GM23338 (cell line): ENCODE results near the gene PARD3. TPM values are rescaled to one million over a fixed set of nuclear protein-coding genes. Genes with fewer than 3 reads are reported as not detected.

Source experiments
- ATAC-seq: fragments of 200-7000 bp; cut with Tn5 transposase; 3 replicates; pipeline ENCODE4 v1.9.1; 2020
- DNase-seq: peaks from one replicate; pipeline ENCODE4 v3.0.0-alpha.2; 2015; ENCODE audit warnings: low spot score
- H2AFZ ChIP-seq: fragments of 200-600 bp; sonication (generic); 2 replicates; pipeline ENCODE4 v1.8.0; 2016; ENCODE audit warnings: antibody characterized with exemption, mild to moderate bottlenecking, moderate library complexity
- H3F3A ChIP-seq: fragments of 200-600 bp; sonication (generic); replicated peaks from 2 replicates; pipeline ENCODE4 v1.8.0; 2017; ENCODE audit warnings: antibody characterized with exemption, mixed run types, low read depth
- H3K27ac ChIP-seq: fragments of 200-600 bp; sonication (generic); 2 replicates; pipeline ENCODE4 v1.6.1; 2016; ENCODE audit warnings: low read depth
- H3K27me3 ChIP-seq: fragments of 200-600 bp; sonication (generic); 2 replicates; pipeline ENCODE4 v1.8.0; 2016; ENCODE audit warnings: mild to moderate bottlenecking, mixed run types, moderate library complexity; ENCODE audit not compliant: insufficient read depth
- H3K36me3 ChIP-seq: fragments of 200-600 bp; sonication (generic); 2 replicates; pipeline ENCODE4 v1.8.0; 2016; ENCODE audit warnings: mild to moderate bottlenecking; ENCODE audit not compliant: insufficient read depth
- H3K4me1 ChIP-seq: fragments of 200-600 bp; sonication (generic); 2 replicates; pipeline ENCODE4 v1.8.0; 2016; ENCODE audit warnings: mild to moderate bottlenecking, moderate library complexity; ENCODE audit not compliant: insufficient read depth
- H3K4me2 ChIP-seq: fragments of 200-600 bp; sonication (generic); 2 replicates; pipeline ENCODE4 v1.7.1; 2017; ENCODE audit warnings: mixed run types
- H3K4me3 ChIP-seq: fragments of 200-600 bp; sonication (generic); 2 replicates; pipeline ENCODE4 v1.6.1; 2016; ENCODE audit warnings: mixed run types
- H3K79me2 ChIP-seq: fragments of 200-600 bp; sonication (generic); replicated peaks from 2 replicates; pipeline ENCODE4 v1.8.0; 2017; ENCODE audit warnings: mild to moderate bottlenecking; ENCODE audit not compliant: insufficient read depth
- H3K9me2 ChIP-seq: fragments of 200-600 bp; sonication (generic); 2 replicates; pipeline ENCODE4 v1.8.0; 2017; ENCODE audit not compliant: insufficient read depth
- H4K20me1 ChIP-seq: fragments of 200-600 bp; sonication (generic); replicated peaks from 2 replicates; pipeline ENCODE4 v1.8.0; 2017; ENCODE audit warnings: mild to moderate bottlenecking; ENCODE audit not compliant: insufficient read depth
- H3K27ac Mint-ChIP-seq: 2 replicates; pipeline ENCODE4 v1.8.0; 2020; ENCODE audit warnings: inconsistent platforms, mild to moderate bottlenecking, moderate library complexity, mixed read lengths
- H3K27me3 Mint-ChIP-seq: 3 replicates; pipeline ENCODE4 v1.8.0; 2022; ENCODE audit warnings: low read depth, mild to moderate bottlenecking, moderate library complexity, mixed read lengths, inconsistent platforms; ENCODE audit not compliant: insufficient read depth, poor library complexity
- H3K36me3 Mint-ChIP-seq: 3 replicates; pipeline ENCODE4 v1.8.0; 2021; ENCODE audit warnings: low read depth, mild to moderate bottlenecking, inconsistent platforms, moderate library complexity, mixed read lengths
- H3K4me1 Mint-ChIP-seq: 3 replicates; pipeline ENCODE4 v1.8.0; 2020; ENCODE audit warnings: mild to moderate bottlenecking, inconsistent platforms, mixed read lengths
- H3K4me3 Mint-ChIP-seq: 3 replicates; pipeline ENCODE4 v1.8.0; 2021; ENCODE audit warnings: moderate library complexity, mild to moderate bottlenecking, inconsistent platforms, mixed read lengths
- H3K9me3 Mint-ChIP-seq: 3 replicates; pipeline ENCODE4 v1.8.0; 2020; ENCODE audit warnings: moderate library complexity, mild to moderate bottlenecking, inconsistent platforms, mixed read lengths
- ETS1 ChIP-seq: IDR thresholded peaks from 2 replicates; pipeline ENCODE4 v1.6.1; 2016; ENCODE audit warnings: antibody characterized with exemption
- EZH2 ChIP-seq: fragments of 200-600 bp; sonication (generic); IDR thresholded peaks from one replicate; pipeline ENCODE4 v1.8.0; 2017; ENCODE audit warnings: antibody characterized with exemption, mild to moderate bottlenecking, low read depth; ENCODE audit not compliant: unreplicated experiment
- NANOG ChIP-seq: IDR thresholded peaks from 2 replicates; pipeline ENCODE4 v1.6.1; 2016; ENCODE audit warnings: antibody characterized with exemption, borderline replicate concordance
- POLR2AphosphoS5 ChIP-seq: IDR thresholded peaks from 2 replicates; pipeline ENCODE4 v1.6.1; 2016; ENCODE audit warnings: antibody characterized with exemption, low read depth
- REST ChIP-seq: IDR thresholded peaks from one replicate; pipeline ENCODE4 v1.6.1; 2018; ENCODE audit warnings: antibody characterized with exemption; ENCODE audit not compliant: unreplicated experiment
- ZNF114 ChIP-seq: fragments of 250-450 bp; sonication (Bioruptor Pico); IDR thresholded peaks from 2 replicates; pipeline ENCODE4 v1.5.0; 2020; ENCODE audit warnings: mild to moderate bottlenecking, moderate library complexity
- ZNF331 ChIP-seq: fragments of 250-450 bp; sonication (Bioruptor Pico); IDR thresholded peaks from 2 replicates; pipeline ENCODE4 v1.5.0; 2020; ENCODE audit warnings: low read depth, mild to moderate bottlenecking, moderate library complexity
- ZNF462 ChIP-seq: fragments of 250-450 bp; sonication (Bioruptor Pico); IDR thresholded peaks from 2 replicates; pipeline ENCODE4 v1.5.0; 2020; ENCODE audit warnings: mild to moderate bottlenecking, moderate library complexity
- polyA plus RNA-seq: library from polyadenylated mRNA; unstranded; fragments of >200 nt; fragmentation: Nextera tagmentation; extraction: Ambion mirVana; gene quantifications from 2 replicates; pipeline ENCODE4 v1.2.1, GENCODE V29; 2016
- total RNA-seq: library from RNA; depleted of rRNA; stranded (reverse); fragments of >200 nt; shearing (Covaris generic); gene quantifications from 2 replicates; pipeline ENCODE4 v1.2.3, GENCODE V29; 2014

The PARD3 gene
- total and polyA plus RNA-seq, 2 experiments from 2014 or later = 30.2 to 51.4 TPM

- H4K20me1 ChIP-seq = 0 out of 2 replicates have a peak, but pooled peaks cover 4% of the 10 kb centered on the region
- H3K36me3 ChIP-seq = no peaks in the 10 kb centered on the region
- no peaks in the 10 kb centered on the region for H3K4me1 ChIP-seq
- no peak overlapping the region for H3K4me2 ChIP-seq
- H3K4me3 ChIP-seq = no peak overlapping the region
- Mint-ChIP-seq H3K27ac (no peak overlapping the region), H3K36me3 (no peaks in the 10 kb centered on the region), H3K9me3 (no peaks in the 10 kb centered on the region), H3K4me3 (no peak overlapping the region), H3K27me3 (no peaks in the 10 kb centered on the region), H3K4me1 (peaks cover 13% of the 10 kb centered on the region)
- peak; percentile 57 for ATAC-seq
- H3K79me2 ChIP-seq = peaks cover 48% of the 10 kb centered on the region
- TF ChIP-seq ZNF331 (CRISPR knock-in tag) (no peak), ZNF114 (no peak), EZH2 (no peak), POLR2AphosphoS5 (no peak), NANOG (no peak), REST (no peak), ZNF462 (no peak), ETS1 (no peak)
- H3F3A ChIP-seq = no peaks in the 10 kb centered on the region
- H3K9me2 ChIP-seq = no peaks in the 10 kb centered on the region
- H2AFZ ChIP-seq = no peak overlapping the region
- H3K27ac ChIP-seq = no peak overlapping the region
- DNase-seq = no peak
- H3K27me3 ChIP-seq = no peaks in the 10 kb centered on the region
Measured at GRCh38 chr10:34628174-34628796, 186.8 kb downstream of the PARD3 start.
